Activated T-helper 1 cell treated with anti-CD3 and anti-CD28 coated beads, Interleukin-2, amount 50 U/mL, for 16 hours (primary cell): ENCODE measurements around the gene RNF152.
A peak's percentile ranks its signal among the peaks of the same experiment; 100 is the strongest.

Experiments used
- DNase-seq, 2 donors: peaks; one replicate each; pipeline ENCODE4 v3.0.0-alpha.2; 2020; ENCODE audit warnings: low read depth in 1 of 2, low spot score in 1 of 2

RNF152 gene

DNA sequence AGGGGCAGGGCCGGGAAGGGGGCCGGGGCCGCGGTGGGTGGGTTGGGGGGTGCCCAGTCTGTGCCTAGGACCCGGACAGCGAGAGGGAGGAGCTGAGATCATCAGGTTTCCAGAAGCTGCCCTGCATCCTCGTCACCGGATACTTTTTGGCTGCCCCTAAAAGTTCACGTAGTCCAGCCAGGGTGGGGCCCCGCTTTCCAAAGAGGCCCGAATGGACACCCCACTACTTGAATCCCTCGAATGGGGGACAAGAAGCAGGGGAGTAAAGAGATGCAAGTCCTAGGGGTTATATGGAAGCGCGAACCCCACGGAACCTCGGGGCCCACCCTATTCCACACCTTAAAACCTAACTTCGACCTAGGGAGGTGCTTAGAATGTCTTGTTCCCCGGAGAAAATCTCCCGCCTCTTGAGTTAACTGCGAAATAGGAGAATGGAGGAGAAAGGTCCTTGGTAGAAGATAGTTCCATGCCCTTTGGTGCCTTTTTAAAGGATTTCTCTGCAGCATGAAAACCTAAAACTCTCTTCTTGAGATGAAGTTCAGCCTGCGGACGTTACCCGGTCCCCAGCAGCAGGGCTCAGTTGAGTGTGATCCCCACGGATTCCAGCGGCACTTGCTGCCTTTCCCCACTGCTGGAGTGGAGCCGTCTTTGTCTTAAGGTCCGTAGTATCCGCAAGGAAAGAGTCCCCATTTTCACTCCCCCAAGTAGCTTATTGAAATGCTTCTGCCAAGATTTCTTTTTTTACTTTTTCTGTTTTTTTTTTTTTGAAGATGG, 2.1 kb upstream of the RNF152 start:
- no peak for DNase-seq

DNA sequence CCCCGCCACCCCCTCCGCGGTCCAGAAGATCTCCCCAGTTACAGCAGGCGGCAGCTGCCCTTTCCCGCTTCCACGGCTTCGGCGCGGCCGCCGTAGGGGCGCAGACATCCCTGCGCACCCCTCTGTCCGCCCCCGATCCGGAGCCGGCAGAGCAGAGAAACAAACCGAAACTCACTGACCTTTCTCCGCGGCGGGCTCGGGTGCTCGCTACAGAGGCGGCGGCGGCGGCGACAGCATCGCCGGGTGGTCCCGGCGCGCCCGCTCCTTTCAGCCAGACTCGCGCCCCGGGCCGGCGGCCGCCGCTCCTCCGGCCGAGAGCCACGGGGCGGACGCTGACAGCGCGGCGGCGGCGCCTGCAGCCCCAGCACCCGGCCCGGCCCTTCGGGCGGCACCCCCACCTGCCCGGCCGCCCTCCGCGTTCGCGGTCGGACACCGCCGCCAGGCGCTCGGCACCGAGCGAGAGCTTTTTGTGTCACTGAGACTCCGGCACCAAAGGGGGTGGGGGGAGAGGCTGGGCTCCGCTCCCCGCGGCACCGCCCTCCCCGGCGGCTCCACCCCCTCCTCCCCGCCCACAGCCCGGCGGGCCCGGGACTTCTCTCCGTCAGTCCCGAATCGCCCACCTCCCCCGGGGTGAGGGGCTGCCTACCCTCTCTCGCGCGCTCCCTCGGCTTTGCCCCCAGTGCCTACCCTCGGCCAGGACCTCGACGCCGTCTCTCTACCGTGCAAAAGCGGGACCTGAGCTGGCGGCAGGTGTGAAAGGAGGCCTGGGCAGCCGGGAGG, 1.4 kb upstream of the RNF152 start:
- DNase-seq = peak; percentile 36 to 45

DNA sequence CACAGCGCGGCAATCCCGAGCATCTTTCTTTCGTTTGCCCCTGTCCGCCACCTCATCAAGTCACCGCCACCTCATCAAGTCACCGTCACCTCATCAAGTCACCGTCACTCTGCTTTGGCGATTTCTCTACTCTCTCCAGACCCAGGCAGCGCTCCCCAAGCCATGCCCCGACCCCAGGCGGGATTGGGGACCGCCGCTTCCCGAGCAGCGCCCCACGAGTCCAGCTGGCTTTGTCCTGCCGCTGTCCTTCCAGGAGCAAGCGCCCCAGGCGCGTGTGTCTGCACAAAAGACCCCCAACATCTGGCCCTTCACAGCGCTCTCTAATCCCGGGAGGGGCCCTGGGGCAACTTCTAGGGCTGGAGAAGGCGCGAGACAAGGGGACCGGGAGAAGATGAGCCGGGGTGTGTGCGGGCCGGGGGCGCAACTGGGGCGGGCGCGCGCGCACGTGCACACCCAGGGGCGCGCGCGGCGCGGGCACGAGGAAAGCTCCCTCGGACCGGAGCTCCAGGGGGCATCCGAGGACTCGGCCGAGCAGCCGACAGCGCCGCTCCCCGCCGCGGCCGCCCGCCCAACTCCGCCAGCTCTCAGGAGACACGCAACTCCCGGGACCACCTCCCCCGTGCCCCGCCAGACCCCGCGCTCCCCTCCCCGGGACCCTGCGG, 633 bp upstream of the RNF152 start:
- DNase-seq = peak in 1 of 2 donors; percentile 7

DNA sequence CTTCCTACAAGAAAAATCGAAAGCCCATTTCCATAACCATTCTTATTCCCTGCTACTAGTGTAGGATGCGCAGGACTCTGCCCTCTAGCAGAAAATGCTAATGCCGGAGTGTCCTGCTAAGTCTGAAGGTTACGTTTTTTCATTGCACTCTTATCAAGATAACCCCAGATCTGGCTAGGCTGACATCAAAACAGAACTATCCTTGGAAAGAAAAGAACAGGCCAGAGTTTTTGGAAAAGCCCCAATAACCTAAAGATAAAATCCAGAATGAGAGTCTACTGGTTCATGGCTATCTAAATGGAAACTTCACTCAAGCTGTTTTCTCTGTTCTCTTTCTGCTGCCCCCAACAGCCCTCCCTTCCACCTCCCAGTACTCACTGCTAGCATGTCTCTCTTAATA, 913 bp downstream of the RNF152 start:
- no peak for DNase-seq

DNA sequence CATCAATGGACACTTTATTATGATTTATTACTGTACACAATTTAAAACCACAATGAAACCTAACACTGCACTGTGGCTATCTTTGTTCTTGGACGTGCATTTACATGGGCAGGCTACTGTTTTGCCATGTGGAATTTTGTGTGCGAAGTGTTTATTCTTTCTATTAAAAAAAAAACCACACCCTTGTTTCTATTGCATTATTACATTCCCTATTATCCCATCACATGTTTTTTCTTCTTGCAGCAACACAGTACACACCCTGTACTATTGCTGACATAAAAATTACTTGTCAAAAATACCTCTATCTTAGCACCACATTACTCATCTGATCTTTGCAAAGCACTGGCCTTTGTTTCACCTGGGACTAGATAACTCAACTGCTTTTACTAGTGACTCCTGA, 1.5 kb downstream of the RNF152 start:
- no peak for DNase-seq

DNA sequence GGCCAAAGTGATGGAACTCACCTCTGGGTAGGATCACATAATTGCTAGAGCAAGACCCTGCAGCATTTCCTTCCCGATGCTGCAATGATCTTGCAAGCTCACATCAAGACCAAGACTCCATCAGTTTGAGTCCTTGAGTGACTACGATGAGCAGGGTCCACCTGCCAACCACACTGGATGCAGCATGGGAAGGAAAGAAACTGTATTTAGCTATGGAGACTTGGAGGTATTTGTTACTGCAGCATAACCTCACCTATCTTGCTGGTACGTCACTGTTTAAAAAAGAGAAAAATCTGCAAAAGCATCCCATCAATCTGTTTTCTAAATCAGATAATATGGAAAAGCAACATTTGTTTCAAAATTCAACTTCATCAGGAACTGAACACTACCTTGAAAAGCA, 2.5 kb downstream of the RNF152 start:
- no peak for DNase-seq

DNA sequence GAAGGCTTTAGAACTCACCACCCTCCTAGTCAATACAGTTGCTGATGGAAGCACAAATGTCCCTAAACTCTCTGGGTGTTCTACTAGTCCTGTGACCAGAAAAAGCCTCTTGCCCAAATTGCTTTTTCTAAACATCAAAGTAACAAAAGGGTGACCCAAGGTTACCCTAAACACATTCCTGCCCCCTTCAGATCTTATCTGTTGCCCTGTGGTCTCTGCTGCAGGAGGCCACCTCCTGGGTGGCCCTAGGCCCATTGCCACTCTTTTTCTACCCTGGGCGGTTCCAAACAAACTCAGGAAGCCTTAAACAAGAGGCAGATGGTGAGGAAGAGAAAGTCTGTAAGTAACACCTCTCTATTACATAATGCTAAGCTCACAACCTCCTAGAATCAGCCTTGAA, 3.3 kb downstream of the RNF152 start:
- DNase-seq = no peak

DNA sequence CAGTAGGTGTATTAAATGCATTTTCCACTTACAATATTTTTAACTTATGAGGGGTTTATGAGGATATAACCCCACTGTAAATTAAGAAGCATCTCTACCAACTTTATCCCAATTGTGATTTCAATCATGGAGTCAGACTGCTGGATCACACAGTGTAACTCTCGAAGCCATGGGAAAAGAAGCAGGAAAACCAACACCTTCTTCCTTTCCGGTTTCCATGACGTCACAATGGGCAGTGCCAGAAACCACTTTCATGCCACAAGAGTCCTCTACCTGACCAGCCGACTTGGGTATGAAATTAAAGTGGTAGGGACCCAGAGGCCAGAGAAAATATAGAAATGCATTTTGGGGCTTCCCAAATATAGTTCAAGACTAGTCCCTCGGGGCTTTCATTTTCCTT, 4.2 kb downstream of the RNF152 start:
- no peak for DNase-seq

DNA sequence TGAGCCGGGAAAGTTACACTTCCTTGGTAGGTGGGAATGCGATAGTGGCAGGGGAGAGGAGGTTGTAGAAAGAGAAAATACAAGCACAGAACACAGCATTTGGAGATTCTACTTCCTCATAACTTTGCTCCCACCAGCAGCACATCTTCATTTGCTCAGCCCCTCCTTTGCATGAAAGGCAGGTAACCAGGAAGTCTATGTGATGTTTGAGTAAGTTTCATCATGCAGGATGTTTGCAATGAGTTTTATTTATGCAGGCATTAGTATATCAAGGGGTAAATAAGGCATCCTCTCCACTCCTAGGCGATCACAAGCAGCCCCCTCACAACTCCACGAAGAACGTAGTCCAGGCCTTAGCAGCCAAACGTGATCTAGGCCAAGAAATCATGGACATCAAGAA, 5.0 kb downstream of the RNF152 start:
- no peak for DNase-seq

DNA sequence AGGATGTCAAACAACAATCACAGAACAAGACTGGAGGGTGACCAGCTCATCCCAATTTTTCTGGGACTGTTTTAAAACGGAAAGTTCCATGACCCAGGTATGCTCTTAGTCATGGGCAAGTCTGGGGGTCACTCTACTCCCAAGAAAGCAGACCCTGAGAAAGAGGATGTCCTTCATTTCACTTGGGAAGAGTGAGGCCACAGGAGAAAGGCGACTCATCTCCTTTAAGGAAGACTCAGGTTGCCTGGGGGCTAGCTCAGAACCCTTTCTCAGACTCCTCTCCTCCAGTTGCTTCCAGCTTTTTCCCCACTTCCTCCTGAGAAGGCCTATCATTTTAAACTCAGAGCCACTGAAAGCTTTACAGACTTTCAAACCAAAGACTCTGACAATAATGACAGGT, 9.3 kb downstream of the RNF152 start:
- DNase-seq = no peak

DNA sequence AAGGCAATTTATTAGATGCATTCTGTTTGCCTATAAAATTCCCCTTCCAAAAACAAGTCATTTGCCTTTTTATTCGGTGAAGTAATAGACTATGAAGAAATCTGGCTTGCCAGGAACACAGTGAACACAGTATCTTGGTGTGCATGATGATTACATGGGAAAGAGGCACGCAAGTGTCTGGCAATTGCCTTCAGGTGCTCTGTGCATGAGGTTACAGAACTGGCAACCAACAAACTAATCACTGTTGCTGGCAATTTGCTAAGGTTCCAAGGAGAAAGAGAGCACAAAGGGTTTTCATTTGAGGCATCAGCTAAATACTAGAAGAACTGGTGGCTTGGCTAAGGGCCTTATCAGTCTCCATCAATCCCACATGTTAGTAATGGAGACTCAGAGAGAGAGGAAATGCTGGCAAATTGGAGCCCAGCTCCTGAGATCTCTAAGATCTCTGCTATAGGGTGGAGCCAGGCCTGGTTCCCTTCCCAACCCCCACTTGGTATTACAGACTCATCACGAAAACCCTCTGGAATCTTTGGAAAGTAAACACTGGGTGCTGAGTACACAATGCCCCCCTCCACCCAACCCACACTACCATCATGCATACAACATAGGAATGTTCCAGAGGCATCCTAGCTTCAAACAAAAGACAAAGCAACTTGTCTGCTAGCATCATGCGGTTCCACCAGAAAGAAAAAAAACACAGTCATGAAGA, 10.4 kb downstream of the RNF152 start:
- no peak for DNase-seq

DNA sequence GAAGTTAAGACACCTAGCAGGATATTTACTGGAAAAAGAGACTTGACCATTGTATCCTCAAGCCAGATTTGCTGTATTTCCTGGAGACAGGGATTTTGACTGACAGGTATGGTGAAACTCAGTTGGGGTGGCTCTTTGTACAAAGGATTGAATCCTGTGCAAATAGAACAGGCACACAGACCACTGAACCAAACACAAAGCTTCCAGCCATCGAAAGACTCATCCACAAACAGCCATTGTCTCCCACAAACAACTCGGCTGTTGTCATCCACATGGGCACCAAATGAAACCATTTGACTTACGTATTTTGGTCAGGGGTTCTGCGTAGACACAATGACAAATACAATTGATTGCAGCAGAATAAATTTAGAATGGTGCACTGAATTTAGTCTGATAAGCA, 15.9 kb downstream of the RNF152 start:
- DNase-seq = no peak

DNA sequence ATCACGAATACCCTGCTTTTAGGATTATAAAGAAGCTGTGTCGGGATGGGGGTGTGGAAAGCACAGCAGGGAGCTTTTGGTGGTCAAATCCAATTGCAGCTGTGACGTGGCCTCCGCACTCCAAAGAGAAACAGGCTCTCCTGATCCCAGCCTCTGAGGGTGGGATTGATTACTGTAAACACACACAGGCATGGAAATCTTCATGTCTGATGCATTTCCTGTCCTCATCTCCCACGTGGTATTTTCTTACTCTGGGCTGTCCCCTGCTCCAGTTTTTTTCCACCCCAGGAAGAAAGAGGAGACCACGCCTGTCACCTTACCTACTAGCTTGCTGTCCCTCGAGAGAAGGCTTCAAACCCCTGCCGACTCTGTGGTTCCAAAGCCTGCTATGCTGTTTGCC, 22.7 kb downstream of the RNF152 start:
- DNase-seq = no peak

DNA sequence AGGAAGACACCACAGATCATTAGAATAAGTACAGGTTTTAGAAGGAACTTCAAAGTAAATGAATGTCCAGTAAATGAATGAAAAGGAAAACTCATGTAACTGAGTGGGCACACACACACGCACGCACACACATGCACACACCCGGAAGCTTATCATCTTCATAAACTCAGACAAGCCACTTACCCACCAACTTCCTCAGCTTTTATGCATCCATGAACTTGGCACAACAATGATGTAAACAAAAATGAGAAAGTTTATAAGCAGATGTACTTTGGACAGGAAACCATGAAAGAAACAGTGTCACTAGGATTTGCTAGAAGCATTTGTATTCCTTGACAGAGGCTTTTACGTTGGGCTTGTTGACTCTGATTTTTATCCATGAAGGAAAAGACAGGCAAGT, 23.2 kb downstream of the RNF152 start:
- no peak for DNase-seq

DNA sequence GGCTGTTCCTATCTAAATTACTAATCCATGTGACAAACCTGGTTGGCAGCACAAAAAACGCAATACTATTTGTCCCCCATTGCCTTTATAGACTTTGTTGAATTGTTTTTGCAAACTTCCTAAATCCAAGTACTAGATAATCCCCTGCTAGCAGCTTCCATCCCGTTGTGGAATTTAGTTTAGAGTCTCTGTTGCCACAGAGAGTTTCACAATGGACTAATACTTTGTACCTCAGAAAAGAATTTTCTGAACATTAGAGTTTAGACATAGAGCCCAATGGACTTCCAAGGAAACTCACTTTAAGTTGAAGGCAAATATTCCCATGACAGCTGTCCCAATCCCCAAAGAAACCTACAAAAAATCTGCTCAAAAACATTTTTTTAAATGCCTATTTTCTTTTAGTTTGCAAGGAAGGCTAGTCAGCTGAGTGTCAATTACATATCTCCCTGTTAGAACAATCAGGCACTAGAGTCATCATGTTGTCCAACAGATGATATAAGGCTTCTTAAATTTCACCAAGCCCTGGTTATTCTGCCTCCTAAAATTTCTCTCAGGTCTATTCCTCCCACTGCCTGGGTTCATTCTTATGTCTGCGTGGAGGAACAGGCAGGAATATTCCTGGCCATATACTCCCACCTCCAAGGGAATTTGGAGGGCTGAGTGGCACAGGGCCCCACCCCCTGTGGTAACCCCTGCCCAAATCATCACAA, 27.2 kb downstream of the RNF152 start:
- no peak for DNase-seq

DNA sequence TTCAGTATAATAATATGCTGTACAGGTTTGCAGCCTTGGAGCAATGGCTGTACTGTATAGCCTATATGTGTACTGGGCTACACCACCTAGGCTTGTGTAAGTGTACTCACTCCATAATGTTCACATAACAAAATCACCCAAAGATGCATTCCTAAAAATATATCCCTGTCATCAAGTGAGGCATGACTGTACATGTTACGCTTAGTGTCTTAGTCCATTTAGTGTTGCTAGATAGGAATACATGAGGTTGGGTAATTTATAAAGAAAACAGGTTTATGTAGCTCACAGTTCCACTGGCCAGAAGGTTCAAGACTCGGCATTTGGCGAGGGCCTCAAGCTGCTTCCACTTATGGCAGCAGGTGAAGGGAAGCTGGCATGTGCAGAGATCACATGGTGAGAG, 31.4 kb downstream of the RNF152 start:
- DNase-seq = no peak

DNA sequence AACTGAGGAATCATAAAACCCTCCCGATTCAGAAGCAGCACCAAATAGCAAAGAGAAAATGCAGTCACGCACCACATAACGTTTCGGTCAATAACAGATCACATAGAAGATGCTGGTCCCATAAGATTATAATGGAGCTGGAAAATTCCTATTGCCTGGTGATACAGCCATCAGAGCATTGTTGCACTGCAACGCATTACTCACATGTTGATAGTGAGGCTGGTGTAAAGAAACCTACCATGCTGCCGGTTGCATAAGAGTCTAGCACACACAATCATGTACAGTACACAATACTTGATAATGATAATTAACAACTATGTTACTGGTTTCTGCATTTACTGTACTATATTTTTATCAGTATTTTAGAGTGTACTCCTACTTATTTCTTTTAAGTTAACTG, 32.5 kb downstream of the RNF152 start:
- no peak for DNase-seq

DNA sequence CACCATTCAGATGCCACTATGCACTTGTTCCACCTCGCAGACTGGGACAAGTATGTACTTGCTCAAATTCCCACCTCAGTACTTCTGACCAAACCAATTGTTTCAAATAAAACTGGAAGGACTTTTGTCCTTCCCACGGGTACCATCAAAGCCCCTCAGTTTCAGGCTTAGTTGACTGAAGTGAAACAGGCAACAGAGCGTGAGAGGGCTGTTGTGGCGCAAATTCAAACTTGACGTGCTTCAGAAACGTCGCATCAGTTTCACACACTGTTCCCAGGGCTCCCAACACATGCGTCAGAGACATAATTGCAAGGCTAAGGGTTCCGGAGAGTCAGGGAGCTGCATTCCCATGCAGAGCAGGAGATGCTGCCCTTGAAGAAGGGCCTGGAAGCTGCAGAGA, 33.7 kb downstream of the RNF152 start:
- DNase-seq = no peak

DNA sequence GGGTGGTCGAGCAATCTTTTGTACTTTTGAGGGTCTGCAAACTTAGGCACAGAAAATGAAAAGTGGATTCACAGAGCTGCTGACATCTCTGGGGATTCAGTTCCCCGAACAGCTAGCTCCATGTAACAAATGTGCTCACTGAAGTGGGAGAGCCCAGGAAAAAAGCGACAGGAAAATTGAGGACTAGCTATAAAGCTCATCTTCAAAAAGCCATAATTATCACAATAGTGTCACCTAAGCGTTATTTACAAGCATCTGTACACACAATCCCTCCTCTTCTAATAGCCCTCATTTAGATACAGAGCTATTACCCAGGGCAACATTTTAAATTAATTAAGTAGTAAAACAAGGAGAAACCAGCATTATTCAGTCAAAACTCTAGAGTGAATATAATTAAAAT, 36.1 kb downstream of the RNF152 start:
- DNase-seq = no peak

DNA sequence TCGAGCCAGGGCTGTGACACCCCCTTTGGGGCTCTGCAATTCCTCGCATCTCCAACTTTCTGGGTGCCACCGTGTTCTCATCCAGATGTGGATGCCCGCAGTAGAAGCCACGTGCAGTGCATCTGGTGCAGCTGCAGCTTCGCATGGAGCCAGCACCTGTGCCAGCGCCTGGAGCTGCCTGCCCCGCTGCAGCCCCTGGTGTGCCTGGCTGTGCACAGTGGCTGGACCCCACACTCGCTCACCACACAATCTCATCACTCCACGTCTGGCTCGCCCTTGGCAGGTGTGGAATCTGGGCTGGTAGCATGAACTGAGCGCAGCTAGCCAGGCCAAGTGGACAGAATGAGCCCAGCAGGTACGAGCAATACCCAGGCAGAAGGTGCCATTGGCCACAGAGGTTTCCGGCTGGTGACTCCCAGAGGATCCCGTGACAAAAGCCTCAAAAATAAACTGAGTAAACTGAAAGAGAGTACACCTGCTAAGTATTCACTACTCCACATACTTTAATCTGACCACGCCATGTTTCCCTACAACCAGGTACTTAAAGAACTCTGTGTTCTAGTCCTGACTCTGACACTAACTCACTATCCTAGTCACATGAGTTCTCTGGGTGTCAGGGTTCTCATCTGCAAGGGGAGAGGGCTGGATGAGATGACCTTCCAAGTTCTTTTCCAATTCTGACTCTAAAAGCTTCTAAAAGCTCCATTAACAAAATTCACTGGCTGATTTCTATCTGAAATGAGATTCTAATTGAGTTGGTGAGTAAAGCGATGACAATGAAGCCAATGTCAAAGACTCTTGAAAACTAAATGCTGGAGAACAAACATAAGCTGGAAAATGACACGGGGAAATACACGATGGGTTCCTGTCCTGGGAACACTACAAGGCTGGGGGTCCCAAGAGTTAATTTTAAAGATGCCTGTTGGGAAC, 37.1 kb downstream of the RNF152 start:
- no peak for DNase-seq
